HG03139 (cell line): Measurements from ENCODE around the gene RNFT2.

Source experiments
- ATAC-seq: cut with Tn5 transposase; IDR thresholded peaks from one replicate; pipeline ENCODE4 v1.9.1; 2021; ENCODE audit not compliant: unreplicated experiment

RNFT2 gene

GRCh38 chr12:116709768-116710167, 28.3 kb upstream of the RNFT2 start:
- no peak for ATAC-seq

GRCh38 chr12:116710370-116711150, 27.6 kb upstream of the RNFT2 start:
- no peak for ATAC-seq

- no peak for ATAC-seq
These were observed 25.4 kb upstream of the RNFT2 start for GRCh38 chr12:116712458-116713303.

GRCh38 chr12:116713527-116713926, 24.6 kb upstream of the RNFT2 start:
- no peak for ATAC-seq

- no peak for ATAC-seq
These were observed 23.9 kb upstream of the RNFT2 start for GRCh38 chr12:116714175-116714574.

GRCh38 chr12:116717466-116718437, 20.4 kb upstream of the RNFT2 start:
- no peak for ATAC-seq

GRCh38 chr12:116718655-116719454, 19.3 kb upstream of the RNFT2 start:
- no peak for ATAC-seq

- no peak for ATAC-seq
These were observed 18.2 kb upstream of the RNFT2 start for GRCh38 chr12:116719731-116720528.

GRCh38 chr12:116722245-116722644, 15.9 kb upstream of the RNFT2 start:
- no peak for ATAC-seq

- no peak for ATAC-seq
These were observed 11.4 kb upstream of the RNFT2 start for GRCh38 chr12:116726694-116727093.

GRCh38 chr12:116727261-116727660, 10.9 kb upstream of the RNFT2 start:
- no peak for ATAC-seq

GRCh38 chr12:116727891-116728290, 10.2 kb upstream of the RNFT2 start:
- ATAC-seq = no peak

- no peak for ATAC-seq
These were observed 6.3 kb upstream of the RNFT2 start for GRCh38 chr12:116731801-116732200.

- ATAC-seq = no peak
These were observed 3.9 kb upstream of the RNFT2 start for GRCh38 chr12:116734156-116734768.

- ATAC-seq = no peak
These were observed 3.0 kb upstream of the RNFT2 start for GRCh38 chr12:116735084-116735483.

GRCh38 chr12:116735951-116736599, 2.0 kb upstream of the RNFT2 start:
- no peak for ATAC-seq

- no peak for ATAC-seq
These were observed 947 bp upstream of the RNFT2 start for GRCh38 chr12:116736962-116737773.
